ENCODE results near the gene NAGLU. TPM values are rescaled to one million over a fixed set of nuclear protein-coding genes. Genes with fewer than 3 reads are reported as not detected.

Gene NAGLU
- total and polyA plus RNA-seq, 2 of the 13 experiments (the other 11 are each of a cell fraction or from before 2014, with no cell fraction given): 28.2 to 40.1 TPM

- no peak for TF ChIP-seq ZSCAN29 (CRISPR knock-in tag; conservative IDR thresholded peaks at IDR 0.05)
- peak; percentile 75; the same call in 1 of the 2 replicates for TF ChIP-seq THRA (CRISPR knock-in tag; IDR thresholded peaks at IDR 0.05; ENCODE audit: borderline replicate concordance)
- TF ChIP-seq MIXL1 (CRISPR knock-in tag; IDR thresholded peaks at IDR 0.05): peak; percentile 86; the same call in 1 of the 2 replicates
- TF ChIP-seq ZSCAN20 (CRISPR knock-in tag; IDR thresholded peaks at IDR 0.05; ENCODE audit: borderline replicate concordance): no peak
- TF ChIP-seq PRPF4 (IDR thresholded peaks at IDR 0.05; ENCODE audit: low read depth, low read length, poor library complexity, severe bottlenecking): peak; percentile 57
- TF ChIP-seq ERF (CRISPR knock-in tag; IDR thresholded peaks at IDR 0.05): peak; percentile 62; the same call in 1 of the 2 replicates
- peak; percentile 52; the same call in 1 of the 2 replicates for TF ChIP-seq KDM1A (CRISPR knock-in tag; IDR thresholded peaks at IDR 0.05)
- peak; percentile 65 for TF ChIP-seq TEAD3 (CRISPR knock-in tag; optimal IDR thresholded peaks at IDR 0.05; ENCODE audit: borderline replicate concordance)
- 0 out of 2 replicates have a peak, but pooled peaks have one; percentile 25 for TF ChIP-seq ZNF773 (CRISPR knock-in tag; IDR thresholded peaks at IDR 0.05; ENCODE audit: borderline replicate concordance)
- peak; percentile 82 for TF ChIP-seq RCOR2 (CRISPR knock-in tag; IDR thresholded peaks at IDR 0.05)
- TF ChIP-seq ZNF766 (CRISPR knock-in tag; IDR thresholded peaks at IDR 0.05; ENCODE audit: borderline replicate concordance): 0 out of 2 replicates have a peak, but pooled peaks have one; percentile 6
- no peak; the same call in 1 of the 2 replicates for TF ChIP-seq SMAD1 (CRISPR knock-in tag; IDR thresholded peaks at IDR 0.05; ENCODE audit: borderline replicate concordance, low read depth)
- TF ChIP-seq NFKB2 (CRISPR knock-in tag; IDR thresholded peaks at IDR 0.05; ENCODE audit: borderline replicate concordance): peak; percentile 86; the same call in 1 of the 2 replicates
- 0 out of 2 replicates have a peak, but pooled peaks have one; percentile 62 for TF ChIP-seq ZNF784 (CRISPR knock-in tag; IDR thresholded peaks at IDR 0.05; ENCODE audit: borderline replicate concordance)
- 0 out of 2 replicates have a peak, but pooled peaks have one; percentile 26 for TF ChIP-seq ZBTB37 (CRISPR knock-in tag; IDR thresholded peaks at IDR 0.05)
- TF ChIP-seq ZNF644 (CRISPR knock-in tag; IDR thresholded peaks at IDR 0.05; ENCODE audit: low read depth): peak; percentile 64
- 0 out of 2 replicates have a peak, but pooled peaks have one; percentile 7 for TF ChIP-seq ZFP37 (CRISPR knock-in tag; IDR thresholded peaks at IDR 0.05; ENCODE audit: borderline replicate concordance)
- no peak; the same call in none of the 2 replicates for TF ChIP-seq KMT2A (CRISPR knock-in tag; IDR thresholded peaks at IDR 0.05)
- TF ChIP-seq ZSCAN31 (CRISPR knock-in tag; IDR thresholded peaks at IDR 0.05; ENCODE audit: low read depth): no peak
- TF ChIP-seq MEIS1 (CRISPR knock-in tag; IDR thresholded peaks at IDR 0.05; ENCODE audit: borderline replicate concordance): no peak
- no peak for TF ChIP-seq DMAP1 (CRISPR knock-in tag; IDR thresholded peaks at IDR 0.05)
- peak; percentile 76 for TF ChIP-seq NCOA2 (CRISPR knock-in tag; IDR thresholded peaks at IDR 0.05)
- peak; percentile 56; the same call in 1 of the 2 replicates for TF ChIP-seq NFE2L1 (CRISPR knock-in tag; IDR thresholded peaks at IDR 0.05; ENCODE audit: borderline replicate concordance)
- peak; percentile 39; the same call in 1 of the 2 replicates for TF ChIP-seq FOSL2 (CRISPR knock-in tag; IDR thresholded peaks at IDR 0.05)
- no peak for TF ChIP-seq TCF7L2 (IDR thresholded peaks at IDR 0.05; ENCODE audit: low read depth, low read length)
- no peak for TF ChIP-seq ZBTB44 (CRISPR knock-in tag; IDR thresholded peaks at IDR 0.05)
- TF ChIP-seq ZKSCAN1 (IDR thresholded peaks at IDR 0.05; ENCODE audit: low read length): no peak
Observed at GRCh38 chr17:42564815-42565522, 28.9 kb downstream of the NAGLU start (continued).

Measured in HepG2 (cell line).